Gastrocnemius medialis (tissue), 4 donors: Measurements from ENCODE around the gene ESPNL. TPM values are rescaled to one million over a fixed set of nuclear protein-coding genes. Genes with fewer than 3 reads are reported as not detected.

Source experiments
- ATAC-seq, 2 donors: fragments of 150-250 bp; one replicate each; pipeline ENCODE4 v1.9.1; 2016
- DNase-seq, 2 donors: peaks; one replicate each; pipeline ENCODE4 v3.0.0-alpha.2; 2019
- H3K27ac ChIP-seq, 4 donors: fragments of 200-600 bp; sonication (generic); 1 replicate in 1 of 4; 2 replicates in 3 of 4; pipeline ENCODE4 v1.5.1; 2016 to 2018; ENCODE audit warnings: mild to moderate bottlenecking in 2 of 4, moderate library complexity in 1 of 4
- H3K27me3 ChIP-seq, 3 donors: fragments of 200-600 bp; sonication (generic) in 2 of 3; 1 replicate in 1 of 3; 2 replicates in 2 of 3; pipeline versions ENCODE4 v1.5.1 to v1.6.0; 2016 to 2019; ENCODE audit warnings: mild to moderate bottlenecking in 1 of 3, moderate library complexity in 1 of 3
- H3K36me3 ChIP-seq, 2 donors: fragments of 200-600 bp; sonication (generic) in 1 of 2; one replicate each; pipeline ENCODE4 v1.5.1; 2017 to 2018
- H3K4me1 ChIP-seq, 2 donors: fragments of 200-600 bp; sonication (generic) in 1 of 2; one replicate each; pipeline ENCODE4 v1.5.1; 2016 to 2017; ENCODE audit warnings: mild to moderate bottlenecking in 2 of 2
- H3K4me3 ChIP-seq, 4 donors: fragments of 200-600 bp; sonication (generic) in 3 of 4; 1 replicate in 1 of 4; 2 replicates in 3 of 4; pipeline ENCODE4 v1.5.1; 2016 to 2019; ENCODE audit warnings: mild to moderate bottlenecking in 2 of 4
- H3K9me3 ChIP-seq, 3 donors: fragments of 200-600 bp; sonication (generic) in 2 of 3; 1 replicate in 1 of 3; 2 replicates in 2 of 3; pipeline ENCODE4 v1.5.1; 2016 to 2019
- CTCF ChIP-seq, 5 experiments: fragments of 450-650 bp in 3 of 5; fragments of 200-600 bp in 2 of 5; sonication (generic) in 2 of 5; IDR thresholded peaks in 4 of 5; conservative IDR thresholded peaks in 1 of 5; 1 replicate in 4 of 5; 2 replicates in 1 of 5; pipeline ENCODE4 v1.5.1; 2016 to 2019; ENCODE audit warnings: antibody characterized with exemption in 5 of 5, mild to moderate bottlenecking in 3 of 5, moderate library complexity in 3 of 5
- POLR2A ChIP-seq, 2 donors: fragments of 450-650 bp; IDR thresholded peaks; one replicate each; pipeline ENCODE4 v1.6.1; 2017; ENCODE audit warnings: antibody characterized with exemption in 2 of 2, mild to moderate bottlenecking in 2 of 2, moderate library complexity in 2 of 2
- in situ Hi-C, 4 donors: fragments of 200-750 bp; cut with MboI; loops; one replicate each; pipeline versions ENCODE4 v1.15.0 to v1.8.0; 2017; ENCODE audit warnings: low sequenced_read_pairs in 4 of 4
- intact Hi-C: fragments of 100-400 bp; cut with DNase I; formaldehyde crosslinking; loops from one replicate; pipeline ENCODE4 v1.15.1; 2023; ENCODE audit warnings: low total_unique reads
- total RNA-seq, 4 donors: library from RNA; depleted of rRNA; stranded (reverse); fragments of >200 nt; gene quantifications; one replicate each; pipeline versions ENCODE4 v1.1.0 to v1.2.3, GENCODE V29; 2016

ESPNL gene
- total RNA-seq, 4 donors from 2014 or later, result 0.11 TPM; not detected in 3

DNA sequence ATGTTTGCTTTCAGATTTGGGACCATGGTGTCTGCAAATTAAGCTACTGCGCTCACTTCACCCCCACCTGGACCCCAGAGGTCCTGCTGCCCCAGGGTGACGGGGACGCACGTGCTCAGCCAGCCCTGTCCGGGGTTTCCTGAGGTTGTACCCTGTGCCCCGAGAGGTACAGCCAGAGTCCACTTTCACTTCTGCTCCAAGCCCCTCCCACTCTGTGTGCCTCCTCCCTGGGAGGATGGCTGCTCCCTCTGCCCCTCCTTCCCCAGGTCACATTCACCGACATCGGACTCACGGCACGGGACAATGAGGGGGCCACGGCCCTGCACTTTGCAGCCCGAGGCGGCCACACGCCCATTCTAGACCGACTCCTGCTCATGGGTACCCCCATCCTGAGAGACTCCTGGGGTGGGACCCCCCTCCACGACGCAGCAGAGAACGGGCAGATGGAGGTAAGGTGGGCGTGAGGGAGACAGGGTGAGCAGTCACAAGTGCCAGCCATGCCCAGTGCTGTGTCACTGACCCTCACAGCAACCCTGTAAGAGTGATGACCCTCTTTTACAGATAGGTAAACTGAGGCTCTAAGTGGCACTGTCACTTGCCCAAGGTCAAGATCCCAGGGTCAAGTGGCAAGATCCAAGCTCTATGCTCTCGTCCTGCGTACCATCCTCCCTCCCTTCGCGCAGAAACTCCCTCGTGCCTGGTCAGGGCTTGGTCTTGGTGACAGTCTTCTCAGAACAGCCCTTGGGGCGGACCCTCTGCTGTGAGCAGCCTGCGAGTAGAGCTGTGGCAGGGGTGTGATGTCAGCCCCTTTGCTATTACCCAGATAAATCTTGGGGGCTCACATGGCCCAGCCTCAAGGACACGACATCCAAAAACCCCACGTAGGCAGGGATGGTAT, 7.6 kb downstream of the ESPNL start:
- Histone ChIP-seq H3K27ac (no peak overlapping the region), H3K9me3 (no peaks in the 10 kb centered on the region), H3K27me3 (no peaks in the 10 kb centered on the region), H3K36me3 (no peaks in the 10 kb centered on the region), H3K4me3 (no peak overlapping the region), H3K4me1 (peaks cover 6 to 8% of the 10 kb centered on the region in 2 donors)
- TF ChIP-seq POLR2A (IDR thresholded peaks at IDR 0.05), result no peak
- TF ChIP-seq CTCF (IDR thresholded peaks at IDR 0.05 in 4 of 5, conservative IDR thresholded peaks at IDR 0.05 in 1 of 5), result no peak
- in situ Hi-C loops (no loop called here), intact Hi-C loops (no loop called here)
- no peak for ATAC-seq
- DNase-seq, result peak in 1 of 2 donors; percentile 8

DNA sequence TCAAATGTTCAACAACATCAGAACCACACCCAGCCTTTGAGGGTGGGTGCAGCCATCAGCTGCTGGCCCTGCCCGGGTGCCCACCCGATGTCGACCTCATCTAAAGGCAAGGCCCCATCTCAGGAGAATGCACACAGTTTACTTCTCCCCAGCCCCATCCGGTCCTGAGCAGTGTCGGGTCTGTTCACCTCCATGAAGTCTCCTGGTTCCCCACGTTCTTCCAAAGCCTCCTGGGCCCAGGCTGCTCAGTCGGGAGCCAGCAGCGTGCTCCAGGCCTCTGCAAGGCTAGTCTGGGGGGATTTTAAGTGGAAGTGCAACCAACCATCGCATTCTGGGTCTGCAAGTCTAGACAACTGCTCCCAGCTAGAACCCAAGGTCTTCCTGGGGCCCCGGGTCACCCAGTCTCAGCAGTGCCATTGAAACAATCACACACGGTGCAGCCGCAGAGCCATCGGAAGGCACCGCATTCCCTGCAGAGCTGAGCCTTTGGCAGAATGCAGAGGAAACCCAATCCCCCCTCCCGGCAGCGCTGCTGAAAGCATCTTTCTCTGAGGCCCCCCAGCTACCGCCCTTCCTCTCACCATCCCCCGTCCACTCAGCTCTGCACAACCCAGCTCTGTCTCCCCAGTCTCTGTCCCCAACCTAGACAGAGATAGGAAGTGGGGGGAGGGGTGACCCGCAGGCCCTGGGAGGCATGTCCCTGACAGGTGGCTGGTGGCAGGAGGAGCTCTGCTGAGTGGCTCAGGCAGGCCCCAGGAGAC, 8.5 kb downstream of the ESPNL start:
- no peaks in the 10 kb centered on the region for H3K36me3 ChIP-seq
- H3K4me3 ChIP-seq, result no peak overlapping the region
- no peak overlapping the region for H3K27ac ChIP-seq
- no peaks in the 10 kb centered on the region for H3K27me3 ChIP-seq
- no peak for TF ChIP-seq CTCF (IDR thresholded peaks at IDR 0.05 in 4 of 5, conservative IDR thresholded peaks at IDR 0.05 in 1 of 5)
- in situ Hi-C loops (no loop called here), intact Hi-C loops (no loop called here)
- H3K4me1 ChIP-seq, result peaks cover 6 to 8% of the 10 kb centered on the region in 2 donors
- DNase-seq (peak in 1 of 2 donors; percentile 23), ATAC-seq (peak in 1 of 2 donors; percentile 55)
- H3K9me3 ChIP-seq, result no peaks in the 10 kb centered on the region

GRCh38 chr2:238113611-238114010, 13.5 kb downstream of the ESPNL start:
- Histone ChIP-seq H3K36me3 (no peaks in the 10 kb centered on the region), H3K4me3 (no peak overlapping the region), H3K4me1 (peaks cover 5 to 6% of the 10 kb centered on the region in 2 donors), H3K9me3 (no peaks in the 10 kb centered on the region), H3K27ac (no peak overlapping the region), H3K27me3 (peaks cover 0 to 3% (median 0%) of the 10 kb centered on the region in 3 donors)
- intact Hi-C loops (no loop called here), in situ Hi-C loops (no loop called here)
- DNase-seq (no peak), ATAC-seq (no peak)
- TF ChIP-seq CTCF (IDR thresholded peaks at IDR 0.05 in 4 of 5, conservative IDR thresholded peaks at IDR 0.05 in 1 of 5) (no peak), POLR2A (IDR thresholded peaks at IDR 0.05) (no peak)

GRCh38 chr2:238114331-238114841, 14.2 kb downstream of the ESPNL start:
- in situ Hi-C loops (no loop called here), intact Hi-C loops (no loop called here)
- Histone ChIP-seq H3K36me3 (no peaks in the 10 kb centered on the region), H3K27me3 (peaks cover 0 to 3% (median 0%) of the 10 kb centered on the region in 3 donors), H3K4me1 (no peaks in the 10 kb centered on the region), H3K9me3 (no peaks in the 10 kb centered on the region), H3K4me3 (no peak overlapping the region), H3K27ac (no peak overlapping the region)
- ATAC-seq (no peak), DNase-seq (no peak)
- TF ChIP-seq CTCF (IDR thresholded peaks at IDR 0.05 in 4 of 5, conservative IDR thresholded peaks at IDR 0.05 in 1 of 5), result no peak
- no peak for TF ChIP-seq POLR2A (IDR thresholded peaks at IDR 0.05)
